HepG2 (cell line): ENCODE data around the gene PPP4C. TPM values are rescaled to one million over a fixed set of nuclear protein-coding genes. Genes with fewer than 3 reads are reported as not detected.

Source experiments
- ATAC-seq: fragments of 200-7000 bp; cut with Tn5 transposase; 3 replicates; pipeline ENCODE4 v1.9.1; 2020; ENCODE audit warnings: mild to moderate bottlenecking, moderate library complexity
- BruUV-seq: library from RNA; stranded (reverse); fragments of 400-500 nt; replicated peaks from 2 replicates; lab custom pipeline; 2021; lab: Mats Ljungman, UMichigan
- CTCF ChIA-PET: fragments of 300-600 bp; formaldehyde crosslinking; extraction: SDS; loops from one replicate; lab custom pipeline; 2021; ENCODE audit warnings: low total read pairs, inconsistent platforms, low intra/inter-chr PET ratio; lab: Yijun Ruan, JAX
- POLR2A ChIA-PET: fragments of 350-600 bp; sonication (Branson Sonifier 250); formaldehyde crosslinking; loops from one replicate; lab custom pipeline; 2020; ENCODE audit warnings: antibody characterized with exemption, inconsistent platforms; lab: Yijun Ruan, JAX
- DNase-seq: peaks from one replicate; pipeline ENCODE4 v3.0.0-alpha.2; 2015; ENCODE audit warnings: low spot score
- FAIRE-seq: peaks from 3 replicates; lab custom pipeline; 2011; peaks lifted over from hg19 to GRCh38; lab: Jason Lieb, UNC
- H2AFZ ChIP-seq: one replicate; pipeline ENCODE4 v1.6.1; 2011; ENCODE audit warnings: low read length, inconsistent platforms
- H3K27ac ChIP-seq: fragments of 300-600 bp; 3 replicates; pipeline ENCODE4 v1.8.0; 2011; ENCODE audit warnings: mixed run types, mild to moderate bottlenecking, mixed read lengths, low read length, inconsistent platforms; ENCODE audit not compliant: insufficient read depth; ENCODE audit errors: extremely low read length
- H3K27me3 ChIP-seq, 2 experiments: fragments of 200-600 bp in 1 of 2; 2 replicates in 1 of 2; 3 replicates in 1 of 2; pipeline versions ENCODE4 v1.6.0 to v1.8.0; 2011; ENCODE audit warnings: low read length in 2 of 2, mild to moderate bottlenecking in 2 of 2, moderate library complexity in 2 of 2, inconsistent platforms in 1 of 2; ENCODE audit not compliant: insufficient read depth in 2 of 2, control insufficient read depth in 1 of 2
- H3K36me3 ChIP-seq, 2 experiments: fragments of 200-600 bp in 1 of 2; replicated peaks in 1 of 2; 2 replicates in 1 of 2; 3 replicates in 1 of 2; pipeline versions ENCODE4 v1.5.1 to v1.8.0; 2011; ENCODE audit warnings: low read length in 2 of 2, inconsistent platforms in 1 of 2; ENCODE audit not compliant: insufficient read depth in 2 of 2, control insufficient read depth in 1 of 2
- H3K4me1 ChIP-seq: 2 replicates; pipeline ENCODE4 v1.5.1; 2012; ENCODE audit warnings: low read length, inconsistent platforms; ENCODE audit not compliant: insufficient read depth
- H3K4me2 ChIP-seq: 2 replicates; pipeline ENCODE4 v1.6.0; 2011; ENCODE audit warnings: low read depth, low read length, inconsistent platforms
- H3K4me3 ChIP-seq, 3 experiments: fragments of 200-600 bp in 1 of 3; sonication (generic), shearing (Covaris generic) in 1 of 3; replicated peaks in 1 of 3; 2 replicates each; pipeline ENCODE4 v1.5.1; 2011 to 2016; ENCODE audit warnings: low read length in 3 of 3, inconsistent platforms in 2 of 3, low read depth in 2 of 3, mild to moderate bottlenecking in 2 of 3, control low read depth in 1 of 3, mixed read lengths in 1 of 3; ENCODE audit not compliant: insufficient read depth in 1 of 3
- H3K79me2 ChIP-seq: one replicate; pipeline ENCODE4 v1.6.1; 2011; ENCODE audit warnings: low read length, inconsistent platforms; ENCODE audit not compliant: insufficient read depth
- H3K9ac ChIP-seq: 2 replicates; pipeline ENCODE4 v1.6.0; 2011; ENCODE audit warnings: mild to moderate bottlenecking, low read depth, low read length, inconsistent platforms; ENCODE audit not compliant: insufficient read depth
- H3K9me3 ChIP-seq: 2 replicates; pipeline ENCODE4 v1.5.1; 2012; ENCODE audit warnings: mild to moderate bottlenecking, low read length
- H4K20me1 ChIP-seq: 2 replicates; pipeline ENCODE4 v1.6.0; 2011; ENCODE audit warnings: inconsistent platforms, mild to moderate bottlenecking, low read length, moderate library complexity; ENCODE audit not compliant: insufficient read depth
- ELF1 ChIP-seq: sonication (generic); formaldehyde crosslinking; IDR thresholded peaks from 2 replicates; pipeline ENCODE4 v1.4.0; 2020; ENCODE audit warnings: missing genetic modification reagents
- ELF4 ChIP-seq: sonication (generic); formaldehyde crosslinking; IDR thresholded peaks from 2 replicates; pipeline ENCODE4 v1.5.0; 2020; ENCODE audit warnings: missing genetic modification reagents, mild to moderate bottlenecking, moderate library complexity, borderline replicate concordance
- MEF2D ChIP-seq: sonication (generic); formaldehyde crosslinking; IDR thresholded peaks from 2 replicates; pipeline ENCODE4 v1.5.1; 2020; ENCODE audit warnings: mild to moderate bottlenecking, missing genetic modification reagents
- REXO4 ChIP-seq: sonication (generic); formaldehyde crosslinking; IDR thresholded peaks from 2 replicates; pipeline ENCODE4 v1.8.0; 2022; ENCODE audit warnings: missing genetic modification reagents, mild to moderate bottlenecking, borderline replicate concordance
- TRIM24 ChIP-seq: sonication (generic); formaldehyde crosslinking; IDR thresholded peaks from 2 replicates; pipeline ENCODE4 v1.8.0; 2022; ENCODE audit warnings: mild to moderate bottlenecking, missing genetic modification reagents
- ZNF232 ChIP-seq: sonication (generic); formaldehyde crosslinking; IDR thresholded peaks from 2 replicates; pipeline ENCODE4 v1.4.0; 2020; ENCODE audit warnings: missing genetic modification reagents, borderline replicate concordance
- ZNF383 ChIP-seq: sonication (generic); formaldehyde crosslinking; IDR thresholded peaks from 2 replicates; pipeline ENCODE4 v1.4.0; 2020; ENCODE audit warnings: missing genetic modification reagents, mild to moderate bottlenecking, borderline replicate concordance
- ZNF598 ChIP-seq: sonication (generic); formaldehyde crosslinking; IDR thresholded peaks from 2 replicates; pipeline ENCODE4 v1.5.1; 2020; ENCODE audit warnings: mild to moderate bottlenecking, missing genetic modification reagents, borderline replicate concordance
- WGBS: methylation state at CpG from one replicate; pipeline ENCODE4 v1.1.6; 2017; ENCODE audit warnings: low lambda C conversion rate; 5-methylcytosine and 5-hydroxymethylcytosine counted together
- in situ Hi-C: cut with HindIII; loops from 2 replicates; pipeline ENCODE4 v1.10.0; 2017; ENCODE audit warnings: low pct_unique_long_range_greater_than_20kb; ENCODE audit not compliant: extremely low pct_ligation_motif_present
- intact Hi-C: fragments of 100-400 bp; cut with micrococcal nuclease; formaldehyde crosslinking; loops from one replicate; pipeline ENCODE4 v1.10.0; 2022; ENCODE audit not compliant: unreplicated experiment
- polyA plus RNA-seq, 8 experiments: library from polyadenylated mRNA; depleted of rRNA in 3 of 8; stranded (reverse) in 7 of 8; unstranded in 1 of 8; fragments of >200 nt; fragmentation: Illumina TruSeq in 4 of 8; extraction: Trizol in 4 of 8; gene quantifications; 2 replicates each; pipeline versions ENCODE4 v1.2.1 to v1.2.3, GENCODE V29; 2011 to 2016; ENCODE audit warnings: low read depth in 4 of 8, missing spikeins in 1 of 8, mixed read lengths in 1 of 8; ENCODE audit not compliant: insufficient read depth in 1 of 8
- total RNA-seq, 5 experiments: library from RNA; depleted of rRNA; stranded (reverse); fragments of >200 nt; fragmentation: Illumina TruSeq; extraction: Trizol; gene quantifications; 2 replicates each; pipeline ENCODE4 v1.2.3, GENCODE V29; 2016; ENCODE audit warnings: low read depth in 1 of 5
- TF ChIP-seq, protein P1 (sequence below): sonication (generic); formaldehyde crosslinking; IDR thresholded peaks from 2 replicates; pipeline ENCODE4 v1.8.1; 2023; ENCODE audit warnings: mild to moderate bottlenecking, missing genetic modification reagents
- TF ChIP-seq, protein P2 (sequence below): sonication (generic); formaldehyde crosslinking; IDR thresholded peaks from 2 replicates; pipeline ENCODE4 v1.4.0; 2020; ENCODE audit warnings: missing genetic modification reagents, borderline replicate concordance
- TF ChIP-seq, protein P3 (sequence below): sonication (generic); formaldehyde crosslinking; IDR thresholded peaks from 2 replicates; pipeline ENCODE4 v1.4.0; 2020; ENCODE audit warnings: missing genetic modification reagents
- TF ChIP-seq, protein P4 (sequence below): sonication (generic); formaldehyde crosslinking; IDR thresholded peaks from 2 replicates; pipeline ENCODE4 v1.4.0; 2020; ENCODE audit warnings: low read depth, mild to moderate bottlenecking, missing genetic modification reagents

The PPP4C gene
- total and polyA plus RNA-seq, 2 of the 13 experiments (the other 11 are each of a cell fraction or from before 2014, with no cell fraction given), result 176 to 220 TPM

DNA sequence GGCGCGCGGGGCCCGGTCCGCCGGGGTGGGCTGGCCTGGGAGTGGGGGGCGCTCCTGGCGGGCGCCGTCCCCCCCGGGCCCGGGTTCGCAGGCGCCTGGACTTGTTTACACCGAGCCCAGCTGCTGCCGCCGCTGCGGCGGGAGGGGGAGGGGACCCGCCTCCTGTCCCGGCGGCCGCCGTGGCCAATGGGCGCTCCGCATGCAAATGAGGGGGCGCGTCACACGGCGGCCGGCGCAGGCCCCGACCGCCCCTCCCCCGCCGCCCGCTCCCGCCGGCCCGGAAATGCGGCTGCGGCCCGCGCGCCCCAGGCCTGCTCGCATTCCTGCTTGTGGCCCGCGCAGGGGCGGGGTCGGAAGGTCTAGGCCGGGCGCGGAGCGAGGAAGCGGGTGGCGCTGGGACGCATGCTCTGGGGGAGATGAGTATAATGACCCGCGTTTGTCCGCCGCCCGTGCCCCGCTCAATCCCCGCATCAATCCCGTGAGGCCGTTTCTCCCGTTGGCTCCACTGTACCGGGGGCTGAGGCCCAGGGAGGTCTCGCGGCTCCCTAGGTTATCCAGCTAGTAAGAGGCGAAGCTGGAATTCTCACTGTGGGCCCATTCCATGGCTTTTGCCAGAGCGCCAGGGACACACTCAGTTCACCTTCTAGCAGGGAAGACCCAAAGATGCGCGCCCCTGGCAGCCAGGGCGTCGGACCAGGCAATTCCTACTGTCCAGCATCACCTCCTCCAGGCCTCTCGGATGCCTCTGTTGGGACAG, 20.5 kb downstream of the PPP4C start, which contains the start of gene YPEL3:
Gene YPEL3 (minus strand): TSS at position 109 of the 757 bp plus-strand sequence. CDS start 731 bp downstream, outside the sequence.
- FAIRE-seq (no peak), DNase-seq (peak; percentile 80), ATAC-seq (peak; percentile 62)
- H3K4me2 ChIP-seq, result peak within 1 kb of the TSS; percentile 96
- peak within 1 kb of the TSS; percentile 53 for H3K27ac ChIP-seq
- WGBS, result 38% methylated on average over 26 of the region's 77 CpGs
- BruUV-seq, result TSS peak; percentile 81
- H3K9me3 ChIP-seq, result peaks cover 12% of the 10 kb centered on the region
- peak within 1 kb of the TSS; percentile 57 to 82 (median 74) for H3K4me3 ChIP-seq
- H3K9ac ChIP-seq, result peak within 1 kb of the TSS; percentile 72
- H3K36me3 ChIP-seq, result no peaks in the 10 kb centered on the region; a peak in 1 of 5 replicates
- no peak within 1 kb of the TSS for H2AFZ ChIP-seq
- H3K4me1 ChIP-seq, result peaks cover 42% of the 10 kb centered on the region
- no peaks in the 10 kb centered on the region for H4K20me1 ChIP-seq
- POLR2A ChIA-PET, result interaction anchor here (0.6 to 3.0 kb wide), 7 partner anchors 9 to 170 kb away, joined by 3 to 18 read pairs (median 4); partner anchors contain the start of genes ALDOA, CORO1A and PPP4C
- CTCF ChIA-PET, result no interaction called here
- H3K27me3 ChIP-seq, result no peaks in the 10 kb centered on the region; a peak in 1 of 5 replicates
- intact Hi-C loops (no loop called here), in situ Hi-C loops (loop anchor here (25.0 kb wide), 1 partner anchor 541 kb away; no protein-coding TSS in a partner anchor)
- H3K79me2 ChIP-seq, result no peaks in the 10 kb centered on the region
- TF ChIP-seq ELF1 (CRISPR knock-in tag) (peak; percentile 82), ZNF232 (CRISPR knock-in tag) (no peak), MEF2D (CRISPR knock-in tag) (0 out of 2 replicates have a peak, but pooled peaks have one; percentile 55), ELF4 (CRISPR knock-in tag) (no peak), ZNF598 (CRISPR knock-in tag) (no peak), ZNF383 (CRISPR knock-in tag) (peak; percentile 78; the same call in 1 of the 2 replicates), REXO4 (CRISPR knock-in tag) (no peak), TRIM24 (CRISPR knock-in tag) (no peak)
- TF ChIP-seq, protein P1, sequence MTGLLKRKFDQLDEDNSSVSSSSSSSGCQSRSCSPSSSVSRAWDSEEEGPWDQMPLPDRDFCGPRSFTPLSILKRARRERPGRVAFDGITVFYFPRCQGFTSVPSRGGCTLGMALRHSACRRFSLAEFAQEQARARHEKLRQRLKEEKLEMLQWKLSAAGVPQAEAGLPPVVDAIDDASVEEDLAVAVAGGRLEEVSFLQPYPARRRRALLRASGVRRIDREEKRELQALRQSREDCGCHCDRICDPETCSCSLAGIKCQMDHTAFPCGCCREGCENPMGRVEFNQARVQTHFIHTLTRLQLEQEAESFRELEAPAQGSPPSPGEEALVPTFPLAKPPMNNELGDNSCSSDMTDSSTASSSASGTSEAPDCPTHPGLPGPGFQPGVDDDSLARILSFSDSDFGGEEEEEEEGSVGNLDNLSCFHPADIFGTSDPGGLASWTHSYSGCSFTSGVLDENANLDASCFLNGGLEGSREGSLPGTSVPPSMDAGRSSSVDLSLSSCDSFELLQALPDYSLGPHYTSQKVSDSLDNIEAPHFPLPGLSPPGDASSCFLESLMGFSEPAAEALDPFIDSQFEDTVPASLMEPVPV (CRISPR knock-in tag), result peak; percentile 92
- TF ChIP-seq, protein P2, sequence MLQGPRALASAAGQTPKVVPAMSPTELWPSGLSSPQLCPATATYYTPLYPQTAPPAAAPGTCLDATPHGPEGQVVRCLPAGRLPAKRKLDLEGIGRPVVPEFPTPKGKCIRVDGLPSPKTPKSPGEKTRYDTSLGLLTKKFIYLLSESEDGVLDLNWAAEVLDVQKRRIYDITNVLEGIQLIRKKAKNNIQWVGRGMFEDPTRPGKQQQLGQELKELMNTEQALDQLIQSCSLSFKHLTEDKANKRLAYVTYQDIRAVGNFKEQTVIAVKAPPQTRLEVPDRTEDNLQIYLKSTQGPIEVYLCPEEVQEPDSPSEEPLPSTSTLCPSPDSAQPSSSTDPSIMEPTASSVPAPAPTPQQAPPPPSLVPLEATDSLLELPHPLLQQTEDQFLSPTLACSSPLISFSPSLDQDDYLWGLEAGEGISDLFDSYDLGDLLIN, result no peak
- TF ChIP-seq, protein P3, sequence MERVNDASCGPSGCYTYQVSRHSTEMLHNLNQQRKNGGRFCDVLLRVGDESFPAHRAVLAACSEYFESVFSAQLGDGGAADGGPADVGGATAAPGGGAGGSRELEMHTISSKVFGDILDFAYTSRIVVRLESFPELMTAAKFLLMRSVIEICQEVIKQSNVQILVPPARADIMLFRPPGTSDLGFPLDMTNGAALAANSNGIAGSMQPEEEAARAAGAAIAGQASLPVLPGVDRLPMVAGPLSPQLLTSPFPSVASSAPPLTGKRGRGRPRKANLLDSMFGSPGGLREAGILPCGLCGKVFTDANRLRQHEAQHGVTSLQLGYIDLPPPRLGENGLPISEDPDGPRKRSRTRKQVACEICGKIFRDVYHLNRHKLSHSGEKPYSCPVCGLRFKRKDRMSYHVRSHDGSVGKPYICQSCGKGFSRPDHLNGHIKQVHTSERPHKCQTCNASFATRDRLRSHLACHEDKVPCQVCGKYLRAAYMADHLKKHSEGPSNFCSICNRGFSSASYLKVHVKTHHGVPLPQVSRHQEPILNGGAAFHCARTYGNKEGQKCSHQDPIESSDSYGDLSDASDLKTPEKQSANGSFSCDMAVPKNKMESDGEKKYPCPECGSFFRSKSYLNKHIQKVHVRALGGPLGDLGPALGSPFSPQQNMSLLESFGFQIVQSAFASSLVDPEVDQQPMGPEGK (CRISPR knock-in tag), result peak; percentile 84; the same call in 1 of the 2 replicates
- TF ChIP-seq, protein P4, sequence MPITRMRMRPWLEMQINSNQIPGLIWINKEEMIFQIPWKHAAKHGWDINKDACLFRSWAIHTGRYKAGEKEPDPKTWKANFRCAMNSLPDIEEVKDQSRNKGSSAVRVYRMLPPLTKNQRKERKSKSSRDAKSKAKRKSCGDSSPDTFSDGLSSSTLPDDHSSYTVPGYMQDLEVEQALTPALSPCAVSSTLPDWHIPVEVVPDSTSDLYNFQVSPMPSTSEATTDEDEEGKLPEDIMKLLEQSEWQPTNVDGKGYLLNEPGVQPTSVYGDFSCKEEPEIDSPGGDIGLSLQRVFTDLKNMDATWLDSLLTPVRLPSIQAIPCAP (CRISPR knock-in tag), result no peak
